T47D (cell line): ENCODE data around the gene ABLIM1.

Experiments used
- DNase-seq, 2 experiments: peaks; one replicate each; pipeline versions ENCODE4 v3.0.0 to v3.0.0-alpha.2; 2011 to 2012; ENCODE audit warnings: low read depth in 1 of 2, low spot score in 1 of 2
- JUND ChIP-seq: IDR thresholded peaks from 2 replicates; pipeline ENCODE4 v1.6.1; 2012; ENCODE audit warnings: low read depth
- in situ Hi-C: cut with HindIII; loops from 2 replicates; pipeline ENCODE4 v1.10.0; 2016; ENCODE audit warnings: low sequenced_read_pairs, low pct_unique_long_range_greater_than_20kb

ABLIM1 gene

DNA sequence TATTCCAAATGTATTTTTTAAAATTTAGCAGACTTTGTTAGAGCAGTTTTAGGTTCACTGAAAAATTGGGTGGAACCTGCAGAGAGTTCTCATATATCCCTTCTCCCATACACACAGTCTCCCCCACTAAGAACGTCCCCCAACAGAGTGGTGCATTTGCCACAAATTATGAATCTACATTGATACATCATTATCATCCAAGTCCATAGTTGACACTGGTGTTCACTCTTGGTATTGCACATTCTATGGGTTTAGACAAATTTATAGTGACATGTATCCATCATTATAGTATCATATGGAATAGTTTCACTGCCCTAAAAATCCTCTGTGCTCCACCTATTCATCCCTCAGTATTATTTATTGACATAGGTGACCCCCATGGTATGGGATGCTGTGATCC lies 156.4 kb downstream of the ABLIM1 start:
- no peak for DNase-seq
- in situ Hi-C loops, result no loop called here
- TF ChIP-seq JUND, result no peak

DNA sequence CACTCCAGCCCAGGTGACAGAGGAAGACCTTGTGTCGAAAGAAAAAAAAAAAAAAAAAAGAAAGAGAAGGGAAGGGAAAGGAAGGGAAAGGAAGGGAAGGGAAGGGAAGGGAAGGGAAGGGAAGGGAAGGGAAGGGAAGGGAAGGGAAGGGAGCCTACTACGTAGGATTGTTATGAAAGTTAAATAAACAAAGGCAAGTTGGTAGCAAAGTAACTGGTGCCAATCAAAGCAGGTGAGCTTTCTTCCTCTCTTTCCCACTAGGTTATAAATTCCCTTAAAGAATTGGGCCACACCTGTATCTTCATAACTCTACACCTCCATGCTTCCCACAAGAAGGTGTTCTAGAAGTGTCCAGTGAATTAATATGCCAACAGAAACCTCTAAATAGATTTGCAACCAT lies 157.4 kb downstream of the ABLIM1 start:
- TF ChIP-seq JUND, result no peak
- DNase-seq, result no peak
- in situ Hi-C loops, result no loop called here

DNA sequence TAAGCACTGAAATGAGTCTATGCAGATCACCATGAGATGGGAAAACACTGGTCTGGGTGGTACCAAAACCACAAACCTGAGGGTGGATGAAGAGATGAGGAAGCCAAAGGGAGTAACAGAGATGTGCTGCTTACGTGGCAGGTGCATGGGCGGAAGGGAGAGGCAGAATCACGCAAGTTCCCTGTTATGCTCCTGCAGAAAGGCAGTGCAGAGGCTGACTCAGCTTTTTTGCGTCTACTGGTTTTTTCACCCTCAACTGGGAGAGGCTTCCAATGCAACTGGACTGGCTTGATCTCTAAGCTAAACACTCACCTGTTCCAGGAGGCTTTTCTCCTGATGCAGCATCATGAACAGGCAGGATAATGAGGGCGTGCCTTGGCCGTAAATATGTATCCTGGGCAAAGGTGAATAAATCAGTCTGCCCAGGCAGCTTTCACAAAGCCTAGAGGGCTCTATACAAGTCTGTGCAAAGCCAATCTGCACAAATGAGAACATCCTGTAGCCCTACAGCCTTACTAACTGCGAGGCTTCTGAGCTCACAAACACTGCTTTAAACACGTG lies 158.4 kb downstream of the ABLIM1 start:
- in situ Hi-C loops, result no loop called here
- TF ChIP-seq JUND, result no peak
- DNase-seq, result peak in 1 of 2 experiments; percentile 58

DNA sequence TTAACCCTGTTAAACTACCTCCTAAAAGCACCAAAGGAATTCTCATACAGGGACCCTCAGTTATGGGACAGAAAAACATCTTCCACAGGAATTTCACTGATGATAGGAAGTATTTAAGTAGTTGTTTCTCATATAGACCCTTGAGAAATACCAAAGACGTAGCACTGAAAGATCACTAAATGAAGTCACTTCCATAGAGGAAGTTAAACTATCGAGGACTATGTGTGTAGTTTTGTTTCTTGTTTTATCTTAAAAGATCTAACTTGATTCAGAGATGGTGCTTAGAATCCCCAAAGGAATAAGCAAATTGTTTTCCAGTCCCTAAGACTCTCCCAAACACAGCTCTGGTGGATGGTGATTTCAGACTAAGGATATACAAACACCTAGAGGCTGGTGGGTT lies 159.0 kb downstream of the ABLIM1 start:
- TF ChIP-seq JUND, result no peak
- in situ Hi-C loops, result no loop called here
- DNase-seq, result no peak

DNA sequence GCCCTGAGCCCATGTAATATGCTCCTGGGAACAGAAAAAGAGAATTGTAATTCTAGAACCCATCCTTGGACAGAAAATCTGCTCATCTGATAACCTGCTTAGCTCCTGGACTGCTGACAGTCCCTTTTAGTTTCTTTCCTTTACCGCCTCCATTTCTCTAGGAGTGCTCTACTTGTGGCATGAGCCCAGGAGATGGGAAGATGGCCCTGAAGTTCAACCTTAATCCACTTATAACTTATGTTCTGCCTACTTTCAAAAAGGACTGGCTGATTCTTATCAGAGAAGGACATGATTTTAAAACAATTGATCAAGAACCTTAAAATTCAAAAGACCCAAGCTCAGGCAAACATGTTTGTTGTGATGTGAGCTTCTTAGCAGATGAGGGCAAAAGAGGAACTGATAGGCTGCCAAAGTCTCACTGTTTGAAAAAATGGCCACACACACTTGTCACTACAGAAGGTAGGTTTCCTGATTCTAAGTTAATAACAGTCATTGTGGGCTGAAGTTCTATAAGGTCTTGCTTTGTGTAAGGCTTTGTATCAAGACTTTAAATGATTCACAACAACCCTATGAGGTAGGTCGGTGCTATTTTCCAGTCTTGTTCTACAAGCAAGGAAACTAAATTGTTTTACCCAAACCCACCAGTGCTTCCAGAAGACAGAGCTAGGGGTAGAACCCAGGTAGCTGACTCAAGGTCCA lies 159.5 kb downstream of the ABLIM1 start:
- in situ Hi-C loops, result no loop called here
- no peak for TF ChIP-seq JUND
- DNase-seq, result no peak

DNA sequence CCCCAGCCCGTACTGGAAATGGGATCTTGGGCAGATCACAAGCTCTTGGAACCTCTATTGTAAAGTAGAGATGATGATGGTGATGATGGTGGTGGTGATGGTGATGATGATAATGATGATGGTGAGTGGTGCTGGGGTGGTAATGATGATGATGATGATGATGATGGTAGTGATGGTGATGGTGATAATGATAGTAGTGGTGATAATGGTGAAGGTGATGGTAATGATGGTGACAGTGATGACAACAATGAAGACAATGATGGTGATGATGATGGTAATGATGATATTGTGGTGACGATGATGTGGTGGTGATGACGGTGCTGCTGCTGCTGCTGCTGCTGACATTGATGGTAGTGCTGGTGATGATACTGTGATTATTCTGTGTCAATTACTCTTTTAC lies 162.8 kb downstream of the ABLIM1 start:
- no peak for TF ChIP-seq JUND
- in situ Hi-C loops, result no loop called here
- DNase-seq, result no peak

DNA sequence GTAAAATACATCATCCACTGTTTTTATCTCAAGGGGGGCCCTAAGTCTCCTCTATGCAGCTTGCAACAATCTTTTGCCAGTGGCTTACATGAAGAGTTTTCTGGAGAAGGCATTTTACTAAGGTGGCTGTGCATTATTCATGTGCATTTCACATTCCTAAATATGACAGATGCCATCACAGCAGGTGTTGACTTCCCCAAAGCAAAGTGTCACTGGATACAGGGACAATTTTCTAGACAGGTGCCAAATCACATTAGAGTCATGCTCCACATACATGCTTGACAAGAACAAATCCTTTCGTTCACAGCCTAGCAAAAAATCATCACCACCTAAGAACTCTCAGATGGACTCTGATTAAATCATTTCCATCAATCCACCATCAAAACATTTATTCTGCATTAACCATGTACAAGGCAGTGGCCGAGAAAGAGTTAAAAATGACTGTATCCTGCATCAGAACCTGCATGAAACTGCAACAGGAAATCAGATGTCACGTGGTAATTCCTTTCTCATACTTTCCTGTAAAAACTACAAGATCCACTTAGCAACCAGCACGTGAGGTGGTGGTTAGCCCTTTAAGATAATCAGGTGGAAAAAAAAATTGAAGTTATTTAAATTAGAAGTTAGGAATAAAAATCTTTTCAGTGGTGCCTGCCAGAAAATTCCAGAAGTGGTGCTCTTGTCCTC lies 165.6 kb downstream of the ABLIM1 start:
- no peak for DNase-seq
- in situ Hi-C loops, result no loop called here

DNA sequence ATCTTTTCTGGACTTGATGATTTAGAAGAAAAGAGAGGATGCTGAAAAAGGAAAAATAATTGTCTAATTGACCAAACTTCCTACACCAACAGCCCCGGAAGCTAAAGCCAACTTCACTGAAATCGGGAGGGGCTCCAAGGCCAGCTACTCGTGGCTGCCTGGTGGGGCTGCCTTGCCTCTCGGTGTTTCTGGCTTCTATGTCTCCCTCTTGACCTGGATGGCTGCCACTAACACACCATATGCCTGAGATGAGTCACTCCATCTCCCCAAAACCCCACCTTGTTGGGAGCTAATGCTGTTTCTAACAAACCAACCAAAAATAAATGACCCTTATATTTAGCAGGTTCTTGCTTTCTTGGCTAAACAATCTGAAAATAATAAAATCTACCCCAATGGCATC lies 166.1 kb downstream of the ABLIM1 start:
- in situ Hi-C loops, result no loop called here
- no peak for TF ChIP-seq JUND
- no peak for DNase-seq

More for the DNA sequence above, 165.6 kb downstream of the ABLIM1 start:
- TF ChIP-seq JUND, result no peak

DNA sequence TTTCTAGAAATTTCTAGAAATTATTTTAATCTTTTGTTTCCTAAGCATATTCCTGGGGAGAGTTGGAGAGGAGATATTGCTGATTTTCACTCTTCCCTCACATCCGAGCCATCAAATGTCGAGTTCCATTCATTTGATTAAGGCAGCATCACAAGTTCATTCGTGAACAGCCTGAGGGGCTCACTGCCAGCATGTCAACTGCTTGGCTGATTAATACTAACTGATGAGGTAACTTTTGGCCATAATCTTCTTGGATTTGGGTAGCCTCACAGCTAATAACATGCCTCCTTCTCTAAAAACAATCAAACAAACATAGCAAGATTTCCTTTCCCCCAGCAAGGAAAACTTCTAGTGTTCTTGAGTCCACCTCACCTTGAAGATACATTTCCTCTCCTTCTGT lies 166.7 kb downstream of the ABLIM1 start:
- no peak for TF ChIP-seq JUND
- in situ Hi-C loops, result no loop called here
- no peak for DNase-seq

DNA sequence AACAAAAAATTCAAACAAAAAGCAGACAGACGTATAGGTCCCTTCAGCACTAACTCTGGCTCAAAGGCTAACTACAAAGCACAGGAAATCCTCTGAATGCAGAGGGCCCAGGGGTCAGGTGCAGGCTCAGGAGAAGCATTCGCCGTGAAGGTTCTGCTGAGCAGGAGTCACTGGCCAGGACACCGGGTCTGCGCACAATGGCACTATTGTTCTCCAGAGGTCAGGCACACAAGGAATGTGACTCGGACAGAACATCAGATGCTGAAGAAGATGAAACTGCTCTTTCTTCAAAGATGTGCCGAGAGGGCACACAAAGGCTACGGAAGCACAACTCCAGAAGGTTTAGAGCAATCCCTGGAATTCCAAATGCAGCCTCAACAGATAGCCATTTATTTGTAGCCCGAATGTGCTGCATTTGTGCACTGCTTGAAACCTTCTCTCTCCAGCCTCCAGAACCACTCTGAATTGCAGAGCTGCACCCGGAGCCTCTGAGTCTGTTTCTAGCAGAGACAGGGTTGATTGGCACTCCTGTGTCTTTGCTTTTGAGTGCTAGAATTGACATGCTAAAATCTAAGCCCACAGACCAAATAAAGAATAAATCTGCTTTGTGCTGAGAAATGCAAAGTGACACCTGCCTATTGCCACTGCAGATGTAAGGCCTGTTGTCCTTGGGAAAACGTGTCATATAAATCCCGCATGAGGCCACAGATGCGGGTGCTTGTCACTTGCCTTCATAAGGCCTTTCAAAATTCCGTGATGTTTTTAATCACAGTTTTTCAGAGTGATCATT lies 168.4 kb downstream of the ABLIM1 start:
- in situ Hi-C loops, result no loop called here
- DNase-seq, result peak in 1 of 2 experiments; percentile 26
- no peak for TF ChIP-seq JUND

DNA sequence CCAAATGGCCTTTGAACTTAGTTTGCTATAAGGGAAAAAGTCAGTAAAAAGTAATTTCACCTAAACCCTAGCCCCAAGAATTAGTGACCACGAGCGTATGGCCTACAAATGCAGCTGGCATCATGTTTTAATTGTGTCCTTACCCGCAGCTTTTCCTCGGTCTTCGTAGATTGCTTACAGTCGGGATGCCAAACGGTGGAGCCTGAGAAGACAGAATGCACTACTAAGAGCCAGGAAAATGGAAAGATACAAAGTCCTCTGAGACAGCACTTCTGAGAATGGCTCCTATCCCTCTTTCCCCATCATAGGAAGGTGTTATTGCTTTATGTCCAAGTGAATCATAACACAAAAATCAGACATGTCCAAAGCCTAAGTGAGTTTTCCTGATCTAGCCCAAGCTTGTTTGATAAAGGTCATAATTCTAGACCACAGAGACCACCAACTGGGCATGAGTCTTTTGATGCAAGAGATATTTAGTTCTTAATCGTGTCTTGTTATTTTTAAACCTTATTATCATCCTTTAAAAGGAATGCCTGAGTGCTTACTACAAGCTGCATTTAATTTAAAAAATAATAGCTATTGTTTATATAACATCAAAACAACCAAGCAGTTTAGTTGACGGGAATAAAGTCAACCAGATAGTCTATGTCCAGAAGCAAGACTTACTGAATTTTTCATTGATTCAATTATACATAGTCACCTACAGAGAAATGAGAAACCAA lies 170.1 kb downstream of the ABLIM1 start:
- DNase-seq, result no peak
- in situ Hi-C loops, result no loop called here
- no peak for TF ChIP-seq JUND
